ENCODE data around the gene ADGRD1.

The ADGRD1 gene

GRCh38 chr12:131043401-131043871 is 89.7 kb downstream of the ADGRD1 start:
- no peak for DNase-seq (ENCODE audit: low read depth)

GRCh38 chr12:131044136-131044535 is 90.4 kb downstream of the ADGRD1 start:
- no peak for DNase-seq (ENCODE audit: low read depth)

GRCh38 chr12:131044760-131045381 is 91.2 kb downstream of the ADGRD1 start:
- no peak for DNase-seq (ENCODE audit: low read depth)

- DNase-seq (ENCODE audit: low read depth), result no peak
These were observed 92.2 kb downstream of the ADGRD1 start for GRCh38 chr12:131045705-131046460.

GRCh38 chr12:131046813-131047788 is 93.4 kb downstream of the ADGRD1 start:
- DNase-seq (ENCODE audit: low read depth), result no peak

- DNase-seq (ENCODE audit: low read depth), result no peak
These were observed 94.3 kb downstream of the ADGRD1 start for GRCh38 chr12:131047789-131048610.

- no peak for DNase-seq (ENCODE audit: low read depth)
These were observed 94.9 kb downstream of the ADGRD1 start for GRCh38 chr12:131048611-131048990.

GRCh38 chr12:131049002-131049401 is 95.3 kb downstream of the ADGRD1 start:
- no peak for DNase-seq (ENCODE audit: low read depth)

- no peak for DNase-seq (ENCODE audit: low read depth)
These were observed 96.0 kb downstream of the ADGRD1 start for GRCh38 chr12:131049549-131050339.

- DNase-seq (ENCODE audit: low read depth), result no peak
These were observed 96.9 kb downstream of the ADGRD1 start for GRCh38 chr12:131050463-131051154.

- no peak for DNase-seq (ENCODE audit: low read depth)
These were observed 97.4 kb downstream of the ADGRD1 start for GRCh38 chr12:131051155-131051473.

- DNase-seq (ENCODE audit: low read depth), result no peak
These were observed 98.5 kb downstream of the ADGRD1 start for GRCh38 chr12:131052063-131052781.

- no peak for DNase-seq (ENCODE audit: low read depth)
These were observed 99.2 kb downstream of the ADGRD1 start for GRCh38 chr12:131052929-131053328.

- DNase-seq (ENCODE audit: low read depth), result no peak
These were observed 99.9 kb downstream of the ADGRD1 start for GRCh38 chr12:131053567-131053966.

GRCh38 chr12:131054345-131055092 is 100.8 kb downstream of the ADGRD1 start:
- DNase-seq (ENCODE audit: low read depth), result no peak

- DNase-seq (ENCODE audit: low read depth), result no peak
These were observed 101.4 kb downstream of the ADGRD1 start for GRCh38 chr12:131055093-131055465.

GRCh38 chr12:131055596-131056233 is 102.0 kb downstream of the ADGRD1 start:
- no peak for DNase-seq (ENCODE audit: low read depth)

GRCh38 chr12:131056626-131057025 is 102.9 kb downstream of the ADGRD1 start:
- no peak for DNase-seq (ENCODE audit: low read depth)
